ENCODE data around the gene NUDT8. TPM values are rescaled to one million over a fixed set of nuclear protein-coding genes. Genes with fewer than 3 reads are reported as not detected.
"Not testable (repeated sequence)": the region's sequence is repeated elsewhere in the genome, so short reads cannot be mapped to it uniquely, and the experiment has no call there.

NUDT8 gene
- total RNA-seq, 2 donors from 2014 or later, result 27.6 to 37.3 TPM

DNA sequence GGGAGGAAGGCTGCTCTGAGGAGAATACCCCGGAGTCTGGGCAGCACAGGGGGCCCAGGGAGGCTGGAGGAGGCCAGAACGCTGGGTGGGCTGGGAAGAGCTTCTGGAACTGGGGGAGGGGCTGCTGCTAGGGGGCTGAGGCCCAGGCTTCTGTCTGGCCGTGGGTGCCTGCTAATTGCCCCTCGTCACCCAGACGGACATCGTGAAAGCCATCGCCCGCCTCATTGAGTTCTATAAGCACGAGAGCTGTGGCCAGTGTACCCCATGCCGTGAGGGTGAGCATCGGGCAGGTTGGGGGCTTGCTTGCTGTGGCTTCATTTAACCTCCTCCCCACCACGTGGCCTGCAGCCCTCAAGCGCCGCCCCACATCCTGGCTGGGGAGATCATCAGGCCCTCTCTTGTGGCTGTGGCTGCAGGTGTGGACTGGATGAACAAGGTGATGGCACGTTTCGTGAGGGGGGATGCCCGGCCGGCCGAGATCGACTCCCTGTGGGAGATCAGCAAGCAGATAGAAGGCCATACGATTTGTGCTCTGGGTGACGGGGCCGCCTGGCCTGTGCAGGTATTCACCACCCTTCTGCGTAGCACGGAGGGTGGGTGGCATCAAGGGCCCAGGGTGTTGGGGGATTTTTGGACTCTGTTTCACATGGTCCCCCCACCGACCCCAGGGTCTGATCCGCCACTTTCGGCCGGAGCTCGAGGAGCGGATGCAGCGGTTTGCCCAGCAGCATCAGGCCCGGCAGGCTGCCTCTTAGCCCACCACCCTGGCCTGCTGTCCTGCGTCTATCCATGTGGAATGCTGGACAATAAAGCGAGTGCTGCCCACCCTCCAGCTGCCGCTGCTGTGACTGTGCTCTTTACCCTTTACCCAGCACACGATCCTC, 17.8 kb downstream of the NUDT8 start:
- Mint-ChIP-seq H3K9me3 (no peaks in the 10 kb centered on the region), H3K36me3 (peaks cover 6 to 17% of the 10 kb centered on the region in 2 donors), H3K27ac (peak overlapping the region in 1 of 2 donors; percentile 68)
- ATAC-seq (no peak), DNase-seq (ENCODE audit: low spot score in 2 of 2) (no peak)

DNA sequence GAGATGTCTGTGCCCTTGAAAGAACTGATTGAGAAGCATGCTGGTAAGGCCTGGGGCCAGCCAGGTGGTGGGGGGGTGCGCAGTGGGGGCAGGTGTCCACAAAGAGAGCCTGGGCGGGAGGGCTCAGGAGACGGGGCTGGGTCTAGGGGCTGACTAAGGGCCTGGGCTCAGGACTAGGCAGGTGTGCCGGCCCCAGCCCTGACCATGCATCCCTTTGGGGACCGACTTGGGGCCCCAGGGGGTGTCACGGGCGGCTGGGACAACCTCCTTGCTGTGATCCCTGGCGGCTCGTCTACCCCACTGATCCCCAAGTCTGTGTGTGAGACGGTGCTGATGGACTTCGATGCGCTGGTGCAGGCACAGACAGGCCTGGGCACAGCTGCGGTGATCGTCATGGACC, 18.6 kb downstream of the NUDT8 start:
- Mint-ChIP-seq H3K9me3 (no peaks in the 10 kb centered on the region), H3K36me3 (peaks cover 6 to 17% of the 10 kb centered on the region in 2 donors), H3K27ac (peak overlapping the region in 1 of 2 donors; percentile 68)
- ATAC-seq, result no peak
- DNase-seq (ENCODE audit: low spot score in 2 of 2), result no peak

DNA sequence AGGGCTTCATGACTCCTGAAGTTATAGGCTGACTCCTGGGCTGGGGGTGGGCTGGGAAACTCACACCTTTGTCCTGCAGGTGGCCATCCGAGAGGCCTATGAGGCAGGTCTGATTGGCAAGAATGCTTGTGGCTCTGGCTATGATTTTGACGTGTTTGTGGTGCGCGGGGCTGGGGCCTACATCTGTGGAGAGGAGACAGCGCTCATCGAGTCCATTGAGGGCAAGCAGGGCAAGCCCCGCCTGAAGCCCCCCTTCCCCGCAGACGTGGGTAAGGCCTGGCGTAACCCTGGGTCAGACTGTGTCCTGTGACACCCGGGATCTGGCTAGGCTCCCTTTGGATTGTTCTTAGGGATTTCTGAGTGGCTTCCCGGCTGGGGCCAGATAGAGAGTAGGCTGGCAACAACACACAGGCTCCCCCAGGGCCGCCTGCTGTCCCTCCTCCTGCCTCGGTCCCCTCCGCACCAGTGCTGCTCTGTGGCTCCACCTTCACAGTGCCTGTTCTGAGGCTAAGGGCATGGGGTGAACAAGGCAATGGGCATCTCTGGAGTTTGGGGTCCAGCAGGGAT, 19.4 kb downstream of the NUDT8 start:
- Mint-ChIP-seq H3K36me3 (peaks cover 6 to 17% of the 10 kb centered on the region in 2 donors), H3K9me3 (no peaks in the 10 kb centered on the region), H3K27ac (peak overlapping the region in 1 of 2 donors; percentile 55)
- DNase-seq (ENCODE audit: low spot score in 2 of 2) (no peak), ATAC-seq (no peak)

DNA sequence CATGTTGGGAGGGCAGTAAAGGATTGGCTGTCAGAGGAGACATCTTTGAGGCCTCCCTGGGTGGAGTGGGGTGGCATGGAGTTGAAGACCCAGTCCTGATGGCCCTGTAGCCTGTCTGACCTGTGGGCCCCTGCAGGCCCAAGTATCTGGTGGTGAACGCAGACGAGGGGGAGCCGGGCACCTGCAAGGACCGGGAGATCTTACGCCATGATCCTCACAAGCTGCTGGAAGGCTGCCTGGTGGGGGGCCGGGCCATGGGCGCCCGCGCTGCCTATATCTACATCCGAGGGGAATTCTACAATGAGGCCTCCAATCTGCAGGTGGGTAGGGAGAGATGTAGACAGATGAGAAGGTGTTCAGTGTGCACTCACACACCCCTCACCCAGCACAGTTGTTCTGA, 20.4 kb downstream of the NUDT8 start:
- no peaks in the 10 kb centered on the region for H3K9me3 Mint-ChIP-seq
- H3K27ac Mint-ChIP-seq, result peak overlapping the region; percentile 77 to 82
- no peak for DNase-seq (ENCODE audit: low spot score in 2 of 2)
- no peak for ATAC-seq
- H3K36me3 Mint-ChIP-seq, result peaks cover 6 to 17% of the 10 kb centered on the region in 2 donors

- Mint-ChIP-seq H3K9me3 (no peaks in the 10 kb centered on the region), H3K27ac (peak overlapping the region; percentile 25 to 82), H3K36me3 (peaks cover 6 to 17% of the 10 kb centered on the region in 2 donors)
- DNase-seq (ENCODE audit: low spot score in 2 of 2) (no peak), ATAC-seq (no peak)
Observed at GRCh38 chr11:67608486-67608885, 21.3 kb downstream of the NUDT8 start.

- Mint-ChIP-seq H3K9me3 (no peaks in the 10 kb centered on the region), H3K27ac (peak overlapping the region; percentile 82 to 91), H3K36me3 (peaks cover 6 to 17% of the 10 kb centered on the region in 2 donors)
- ATAC-seq, result no peak
- no peak for DNase-seq (ENCODE audit: low spot score in 2 of 2)
Observed at GRCh38 chr11:67607507-67607906, 22.2 kb downstream of the NUDT8 start.

DNA sequence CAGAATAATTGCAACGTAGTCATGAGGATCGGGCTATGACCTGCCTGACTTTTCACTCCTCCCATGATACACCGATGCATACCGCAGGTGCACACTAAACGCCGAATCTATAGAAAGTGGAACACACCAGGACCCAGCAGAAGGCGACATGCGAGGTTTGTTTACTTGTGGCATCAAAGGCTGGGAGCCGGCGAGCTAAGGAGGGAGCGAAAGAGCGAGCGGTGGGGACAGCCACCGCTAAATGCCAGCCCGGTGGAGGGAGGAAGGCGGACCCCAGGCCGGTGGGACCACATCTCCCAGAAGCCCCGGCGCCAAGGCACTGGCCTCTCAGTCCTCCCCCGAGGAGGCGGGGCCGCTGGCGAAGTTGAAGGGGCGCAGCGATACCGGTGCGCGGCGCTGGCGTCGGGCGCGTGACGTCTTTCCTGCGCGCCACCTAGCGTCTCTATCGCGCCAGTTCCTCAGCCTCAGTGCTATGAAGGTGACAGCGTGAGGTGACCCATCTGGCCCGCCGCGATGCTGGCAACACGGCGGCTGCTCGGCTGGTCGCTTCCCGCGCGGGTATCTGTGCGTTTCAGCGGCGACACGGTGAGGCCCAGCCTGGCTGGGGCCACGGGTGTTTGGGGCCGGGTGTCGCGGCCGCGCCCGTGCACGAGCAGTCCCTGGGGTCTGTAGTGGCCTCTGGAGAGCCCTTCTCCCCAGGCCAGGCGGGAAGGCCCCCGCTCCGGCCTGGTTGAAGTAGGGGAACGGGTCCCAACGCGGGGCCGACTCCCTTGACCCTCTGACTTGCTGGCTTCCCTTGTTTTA, 23.0 kb downstream of the NUDT8 start, which contains the start of gene NDUFV1:
NDUFV1 (plus strand) TSS at position 445 of the 804 bp plus-strand sequence; CDS start at position 514, 69 bp downstream.
- peak; percentile 97 to 100 for ATAC-seq
- peaks cover 6 to 17% of the 10 kb centered on the region in 2 donors for H3K36me3 Mint-ChIP-seq

DNA sequence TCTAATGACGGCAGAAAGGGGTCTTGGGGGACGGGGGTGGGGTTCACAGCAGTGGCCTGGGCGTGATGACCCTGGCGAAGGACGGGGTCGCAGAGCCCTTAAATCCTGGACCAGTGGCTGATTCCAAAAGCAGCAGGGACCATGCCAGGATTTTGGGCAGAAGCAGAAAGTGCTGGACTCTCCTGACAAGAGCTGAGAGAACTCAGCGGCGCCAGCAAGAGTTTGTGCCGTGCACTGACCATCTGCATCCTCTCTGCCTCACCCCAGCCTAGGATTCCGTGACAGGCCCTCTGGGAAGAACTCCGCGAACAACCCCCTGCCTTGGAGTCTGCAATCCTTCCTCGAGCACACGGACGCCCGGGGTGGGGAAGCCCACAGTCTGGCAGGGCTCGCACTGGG, 23.6 kb downstream of the NUDT8 start:
- ATAC-seq (no peak), DNase-seq (ENCODE audit: low spot score in 2 of 2) (no peak)
- no peaks in the 10 kb centered on the region for H3K9me3 Mint-ChIP-seq
- H3K36me3 Mint-ChIP-seq, result peaks cover 6 to 17% of the 10 kb centered on the region in 2 donors
- H3K27ac Mint-ChIP-seq, result peak overlapping the region in 1 of 2 donors; percentile 82

More for the DNA sequence above, 23.0 kb downstream of the NUDT8 start, which contains the start of gene NDUFV1:
- peak within 1 kb of the TSS; percentile 82 to 91 for H3K27ac Mint-ChIP-seq
- DNase-seq (ENCODE audit: low spot score in 2 of 2), result peak; percentile 92 to 97
- no peaks in the 10 kb centered on the region for H3K9me3 Mint-ChIP-seq

GRCh38 chr11:67605231-67606011, 24.3 kb downstream of the NUDT8 start:
- H3K9me3 Mint-ChIP-seq, result no peaks in the 10 kb centered on the region
- ATAC-seq (no peak), DNase-seq (ENCODE audit: low spot score in 2 of 2) (no peak)
- H3K27ac Mint-ChIP-seq, result peak overlapping the region; percentile 82 to 83
- peaks cover 6 to 17% of the 10 kb centered on the region in 2 donors for H3K36me3 Mint-ChIP-seq

DNA sequence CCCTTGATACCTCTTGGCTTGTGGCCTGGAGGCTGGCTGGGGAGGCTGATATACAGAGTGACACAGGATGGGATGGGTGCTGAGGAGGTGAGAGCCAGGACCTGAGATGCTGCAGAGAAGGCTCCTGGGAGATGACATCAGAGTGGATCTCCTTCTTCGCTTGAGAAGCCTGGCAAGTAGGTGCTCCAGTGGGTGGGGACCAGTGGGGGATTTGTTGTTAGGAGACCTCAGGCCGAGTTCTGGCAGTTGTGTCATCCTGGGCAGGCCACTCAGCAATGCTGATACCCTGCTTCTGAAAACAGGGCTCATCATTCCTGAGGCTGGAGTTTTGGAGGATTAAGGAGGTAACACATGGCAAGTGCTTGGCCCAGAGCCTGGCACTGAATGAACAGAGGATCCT, 24.9 kb downstream of the NUDT8 start:
- peaks cover 6 to 17% of the 10 kb centered on the region in 2 donors for H3K36me3 Mint-ChIP-seq
- DNase-seq (ENCODE audit: low spot score in 2 of 2) (no peak), ATAC-seq (no peak)
- H3K9me3 Mint-ChIP-seq, result no peaks in the 10 kb centered on the region
- H3K27ac Mint-ChIP-seq, result no peak overlapping the region

DNA sequence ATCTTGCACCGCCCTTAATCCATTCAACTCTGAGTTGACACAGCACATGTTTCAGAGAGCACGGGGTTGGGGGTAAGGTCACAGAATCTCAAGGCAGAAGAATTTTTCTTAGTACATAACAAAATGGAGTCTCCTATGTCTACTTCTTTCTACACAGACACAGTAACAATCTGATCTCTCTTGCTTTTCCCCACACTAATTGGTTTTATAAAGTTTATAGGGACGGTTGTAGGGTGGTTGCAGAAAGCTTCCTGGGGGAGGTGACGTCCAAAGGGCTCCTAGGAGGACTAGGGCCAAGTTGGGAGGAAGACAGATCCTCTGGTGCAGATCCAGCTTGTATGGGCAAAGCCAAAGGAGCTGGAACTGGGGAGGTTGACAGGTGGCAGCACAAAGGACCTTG, 25.6 kb downstream of the NUDT8 start:
- DNase-seq (ENCODE audit: low spot score in 2 of 2); H3K27ac Mint-ChIP-seq; H3K9me3 Mint-ChIP-seq; ATAC-seq: not testable (repeated sequence)
- peaks cover 6 to 14% of the 10 kb centered on the region in 2 donors for H3K36me3 Mint-ChIP-seq

DNA sequence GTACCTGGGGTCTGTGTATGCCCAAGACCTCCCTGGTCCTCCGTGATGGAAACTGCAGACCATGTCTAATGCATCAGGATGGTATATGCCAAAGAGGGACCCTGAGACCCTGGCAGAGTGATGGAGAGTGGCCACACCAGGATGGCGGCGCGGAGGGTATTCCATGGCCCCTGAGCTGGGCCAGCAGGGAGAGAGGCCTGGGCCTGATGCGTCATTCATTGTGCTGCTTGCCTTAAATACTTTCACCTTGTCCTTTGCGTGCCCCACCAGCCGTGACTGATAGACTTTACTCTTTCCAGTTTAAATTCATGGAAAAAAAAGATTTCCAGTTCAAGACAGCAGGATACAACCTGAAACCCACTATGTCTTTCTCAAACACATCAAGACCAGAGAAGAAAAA, 28.6 kb downstream of the NUDT8 start:
- ATAC-seq, result no peak

DNA sequence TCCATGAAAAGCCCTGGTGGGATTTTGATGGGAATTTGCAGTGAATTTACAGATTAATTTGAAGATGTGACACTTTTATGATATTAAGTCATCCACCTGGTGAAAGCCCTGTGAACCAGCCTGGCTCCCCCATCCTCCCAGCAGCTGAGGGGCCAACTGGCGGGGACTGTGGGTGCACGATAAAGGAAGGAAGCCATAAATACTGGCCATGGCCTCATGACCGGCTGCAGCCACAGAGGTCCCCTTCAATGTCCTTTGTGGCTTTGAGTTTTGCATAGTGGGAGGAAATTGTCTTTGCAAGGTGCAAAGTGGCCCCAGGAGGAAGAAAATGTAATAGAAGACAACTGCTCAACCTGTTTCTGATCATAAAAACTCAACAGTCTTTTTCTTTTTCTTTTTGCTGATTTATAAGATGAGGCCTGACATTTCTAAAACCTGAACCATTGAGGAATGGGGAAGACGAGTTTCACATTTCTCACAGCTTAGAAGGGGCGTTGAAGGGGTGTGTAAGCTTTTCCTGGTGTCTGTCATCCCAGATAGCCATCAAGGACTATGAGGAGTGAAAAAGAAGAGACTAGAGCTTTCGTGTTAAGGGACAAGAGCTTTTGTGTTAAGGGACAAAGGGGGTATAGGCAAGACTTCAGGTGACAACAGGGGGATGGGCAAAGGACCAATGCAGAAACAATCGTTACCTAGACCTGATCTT, 29.3 kb downstream of the NUDT8 start:
- DNase-seq (ENCODE audit: low spot score in 2 of 2) (no peak), ATAC-seq (no peak)
- Mint-ChIP-seq H3K9me3 (peaks cover 0 to 3% of the 10 kb centered on the region in 2 donors), H3K36me3 (no peaks in the 10 kb centered on the region), H3K27ac (no peak overlapping the region)

More for the DNA sequence above, 28.6 kb downstream of the NUDT8 start:
- DNase-seq (ENCODE audit: low spot score in 2 of 2), result no peak
- H3K36me3 Mint-ChIP-seq, result no peaks in the 10 kb centered on the region
- H3K9me3 Mint-ChIP-seq, result peaks cover 0 to 3% of the 10 kb centered on the region in 2 donors
- no peak overlapping the region for H3K27ac Mint-ChIP-seq

DNA sequence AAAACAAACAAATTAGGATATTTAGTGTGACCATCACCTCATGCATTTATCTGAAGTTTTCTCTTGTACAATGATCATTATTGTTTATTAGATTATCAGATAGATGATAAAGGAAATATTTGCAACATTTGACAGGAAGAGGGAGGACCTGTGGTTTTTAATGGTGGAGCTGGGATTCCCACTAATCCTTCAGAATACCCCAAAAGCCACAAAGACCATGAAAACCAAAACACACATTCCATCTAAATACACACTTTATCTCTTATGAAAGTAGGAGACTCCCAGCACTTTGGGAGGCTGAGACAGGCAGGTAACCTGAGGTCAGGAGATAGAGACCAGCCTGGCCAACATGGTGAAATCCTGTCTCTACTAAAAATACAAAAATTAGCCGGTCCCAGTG, 30.6 kb downstream of the NUDT8 start:
- ATAC-seq (no peak), DNase-seq (ENCODE audit: low spot score in 2 of 2) (no peak)
- Mint-ChIP-seq H3K36me3 (no peaks in the 10 kb centered on the region), H3K9me3 (peaks cover 0 to 3% of the 10 kb centered on the region in 2 donors), H3K27ac (no peak overlapping the region)

- not testable (repeated sequence) for H3K9me3 Mint-ChIP-seq; H3K27ac Mint-ChIP-seq; H3K36me3 Mint-ChIP-seq; DNase-seq (ENCODE audit: low spot score in 2 of 2); ATAC-seq
Observed at GRCh38 chr11:67597963-67598362, 31.8 kb downstream of the NUDT8 start.
